ENCODE measurements around the gene GABRD.

DNA sequence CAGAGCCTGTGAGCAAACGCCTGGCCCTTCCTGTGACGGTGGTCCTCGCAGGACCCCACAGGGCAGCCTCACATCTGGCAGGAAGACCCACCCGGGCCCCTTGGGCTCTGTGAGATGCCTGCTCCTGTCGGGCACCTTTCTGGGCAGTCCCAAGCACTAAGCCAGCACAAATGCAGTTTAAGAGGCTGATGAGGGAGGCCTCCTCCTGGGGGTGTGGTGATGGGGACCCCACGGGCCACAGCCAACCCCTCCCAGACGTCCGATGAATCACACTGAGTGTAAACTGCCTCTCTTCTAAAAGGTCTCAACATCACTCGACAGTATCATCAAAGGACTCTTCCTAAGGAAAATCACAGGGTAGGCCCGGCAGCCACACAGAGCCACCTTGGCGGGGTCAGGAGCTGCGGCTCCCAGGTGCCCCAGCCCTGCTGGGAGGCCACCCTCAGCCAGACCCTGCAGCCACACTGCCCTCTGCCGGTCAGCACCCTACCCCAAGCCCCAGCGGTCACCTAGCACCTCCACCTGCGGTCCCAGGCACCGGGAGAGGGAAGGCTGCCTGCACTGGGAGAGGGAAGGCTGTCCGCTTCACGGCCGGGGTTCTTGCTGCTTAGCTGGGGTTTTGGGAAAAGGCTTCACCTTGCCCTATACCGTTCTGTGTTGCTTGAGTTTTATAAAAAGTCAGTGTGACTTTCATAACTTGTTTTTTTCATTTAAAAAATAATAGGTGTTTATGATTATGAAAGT is 27.2 kb downstream of the GABRD start:
- TF ChIP-seq POLR2A (IDR thresholded peaks at IDR 0.05) (no peak), POLR2AphosphoS5 (IDR thresholded peaks at IDR 0.05) (peak in 1 of 3 donors; percentile 46)
- TF ChIP-seq, protein P1, sequence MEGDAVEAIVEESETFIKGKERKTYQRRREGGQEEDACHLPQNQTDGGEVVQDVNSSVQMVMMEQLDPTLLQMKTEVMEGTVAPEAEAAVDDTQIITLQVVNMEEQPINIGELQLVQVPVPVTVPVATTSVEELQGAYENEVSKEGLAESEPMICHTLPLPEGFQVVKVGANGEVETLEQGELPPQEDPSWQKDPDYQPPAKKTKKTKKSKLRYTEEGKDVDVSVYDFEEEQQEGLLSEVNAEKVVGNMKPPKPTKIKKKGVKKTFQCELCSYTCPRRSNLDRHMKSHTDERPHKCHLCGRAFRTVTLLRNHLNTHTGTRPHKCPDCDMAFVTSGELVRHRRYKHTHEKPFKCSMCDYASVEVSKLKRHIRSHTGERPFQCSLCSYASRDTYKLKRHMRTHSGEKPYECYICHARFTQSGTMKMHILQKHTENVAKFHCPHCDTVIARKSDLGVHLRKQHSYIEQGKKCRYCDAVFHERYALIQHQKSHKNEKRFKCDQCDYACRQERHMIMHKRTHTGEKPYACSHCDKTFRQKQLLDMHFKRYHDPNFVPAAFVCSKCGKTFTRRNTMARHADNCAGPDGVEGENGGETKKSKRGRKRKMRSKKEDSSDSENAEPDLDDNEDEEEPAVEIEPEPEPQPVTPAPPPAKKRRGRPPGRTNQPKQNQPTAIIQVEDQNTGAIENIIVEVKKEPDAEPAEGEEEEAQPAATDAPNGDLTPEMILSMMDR (IDR thresholded peaks at IDR 0.05 in 8 of 11, conservative IDR thresholded peaks at IDR 0.05 in 3 of 11), result peak in 10 of 11 experiments; percentile 31 to 78 (median 70)
